SK-N-SH (cell line): Measurements from ENCODE around the gene EVC2. TPM values are rescaled to one million over a fixed set of nuclear protein-coding genes. Genes with fewer than 3 reads are reported as not detected.

Experiments
- CTCF ChIA-PET: fragments of 300-600, 350-600 bp; formaldehyde crosslinking; extraction: SDS; loops from one replicate; lab custom pipeline; 2021; lab: Yijun Ruan, JAX
- POLR2A ChIA-PET: fragments of 350-600 bp; sonication (Branson Sonifier 250); formaldehyde crosslinking; extraction: SDS; loops from one replicate; lab custom pipeline; 2020; ENCODE audit warnings: antibody characterized with exemption, inconsistent platforms; lab: Yijun Ruan, JAX
- DNase-seq: peaks from one replicate; pipeline ENCODE4 v3.0.0; 2012
- H2AFZ ChIP-seq: fragments of 200-600 bp; sonication (generic); 2 replicates; pipeline ENCODE4 v1.8.1; 2016; ENCODE audit warnings: antibody characterized with exemption, mild to moderate bottlenecking, low read depth
- H3F3A ChIP-seq: fragments of 200-600 bp; sonication (generic); replicated peaks from 2 replicates; pipeline ENCODE3; 2016; ENCODE audit warnings: antibody characterized with exemption, mild to moderate bottlenecking; ENCODE audit not compliant: insufficient read depth
- H3K27ac ChIP-seq, 2 experiments: fragments of 200-500 bp in 1 of 2; fragments of 200-600 bp in 1 of 2; sonication (Bioruptor generic) in 1 of 2; sonication (generic), shearing (Covaris generic) in 1 of 2; 2 replicates each; pipeline versions ENCODE4 v1.5.1 to v1.6.1; 2014 to 2016; ENCODE audit warnings: low read depth in 2 of 2, inconsistent platforms in 1 of 2, low read length in 1 of 2, mild to moderate bottlenecking in 1 of 2, mixed read lengths in 1 of 2
- H3K27me3 ChIP-seq: fragments of 200-600 bp; sonication (generic), shearing (Covaris generic); 2 replicates; pipeline ENCODE4 v1.6.1; 2016; ENCODE audit warnings: mixed run types; ENCODE audit not compliant: insufficient read depth
- H3K36me3 ChIP-seq, 2 experiments: fragments of 200-500 bp in 1 of 2; fragments of 200-600 bp in 1 of 2; sonication (Bioruptor generic) in 1 of 2; sonication (generic) in 1 of 2; replicated peaks in 1 of 2; 2 replicates each; pipeline versions ENCODE3 to v1.5.1; 2014 to 2016; ENCODE audit warnings: low read length in 1 of 2, mild to moderate bottlenecking in 1 of 2; ENCODE audit not compliant: insufficient read depth in 2 of 2, control insufficient read depth in 1 of 2
- H3K4me1 ChIP-seq, 2 experiments: fragments of 200-500 bp in 1 of 2; fragments of 200-600 bp in 1 of 2; sonication (Bioruptor generic) in 1 of 2; sonication (generic), shearing (Covaris generic) in 1 of 2; 2 replicates each; pipeline versions ENCODE4 v1.5.1 to v1.6.1; 2014 to 2016; ENCODE audit warnings: low read depth in 1 of 2, low read length in 1 of 2, mixed run types in 1 of 2; ENCODE audit not compliant: insufficient read depth in 2 of 2, control insufficient read depth in 1 of 2
- H3K4me2 ChIP-seq: fragments of 200-600 bp; sonication (generic), shearing (Covaris generic); 2 replicates; pipeline ENCODE4 v1.6.1; 2017; ENCODE audit warnings: mixed run types
- H3K4me3 ChIP-seq, 2 experiments: fragments of 200-500 bp in 1 of 2; fragments of 200-600 bp in 1 of 2; sonication (Bioruptor generic) in 1 of 2; sonication (generic), shearing (Covaris generic) in 1 of 2; 2 replicates each; pipeline versions ENCODE4 v1.5.1 to v1.8.1; 2014 to 2016; ENCODE audit warnings: low read depth in 2 of 2, inconsistent platforms in 1 of 2, low read length in 1 of 2, mild to moderate bottlenecking in 1 of 2, mixed read lengths in 1 of 2, moderate library complexity in 1 of 2
- H3K79me2 ChIP-seq: fragments of 200-600 bp; sonication (generic); 2 replicates; pipeline ENCODE4 v1.8.1; 2017; ENCODE audit warnings: mild to moderate bottlenecking; ENCODE audit not compliant: insufficient read depth
- H3K9ac ChIP-seq: fragments of 200-600 bp; sonication (generic); 2 replicates; pipeline ENCODE4 v1.6.1; 2017; ENCODE audit warnings: mixed run types
- H3K9me2 ChIP-seq: fragments of 200-600 bp; sonication (generic); 2 replicates; pipeline ENCODE4 v1.6.1; 2017; ENCODE audit warnings: mixed run types
- H3K9me3 ChIP-seq: fragments of 200-600 bp; sonication (generic); 2 replicates; pipeline ENCODE4 v1.6.1; 2017; ENCODE audit warnings: mixed run types, mild to moderate bottlenecking, moderate library complexity
- H4K20me1 ChIP-seq: fragments of 200-600 bp; sonication (generic); 2 replicates; pipeline ENCODE4 v1.6.1; 2017; ENCODE audit warnings: mild to moderate bottlenecking, mixed run types; ENCODE audit not compliant: insufficient read depth
- CHD2 ChIP-seq: fragments of 150-350 bp; IDR thresholded peaks from 2 replicates; pipeline ENCODE4 v1.6.1; 2018; ENCODE audit warnings: low read length; ENCODE audit not compliant: partially characterized antibody
- EP300 ChIP-seq, 2 experiments: IDR thresholded peaks; 2 replicates each; pipeline versions ENCODE4 v1.4.0 to v1.6.1; 2012; ENCODE audit warnings: borderline replicate concordance in 1 of 2, low read depth in 1 of 2, low read length in 1 of 2
- GATA2 ChIP-seq: sonication (generic); formaldehyde crosslinking; IDR thresholded peaks from 2 replicates; pipeline ENCODE4 v1.5.0; 2020; ENCODE audit warnings: mild to moderate bottlenecking, missing genetic modification reagents
- IRF3 ChIP-seq: fragments of 150-350 bp; IDR thresholded peaks from 2 replicates; pipeline ENCODE4 v1.6.1; 2016; ENCODE audit warnings: mild to moderate bottlenecking, low read depth, low read length
- MAX ChIP-seq: IDR thresholded peaks from 2 replicates; pipeline ENCODE4 v1.4.0; 2012; ENCODE audit warnings: low read depth
- MEF2A ChIP-seq: IDR thresholded peaks from 2 replicates; pipeline ENCODE4 v1.4.0; 2012; ENCODE audit warnings: low read depth, borderline replicate concordance
- NRF1 ChIP-seq: IDR thresholded peaks from 2 replicates; pipeline ENCODE4 v1.6.1; 2012; ENCODE audit warnings: low read depth, mild to moderate bottlenecking, low read length
- RAD21 ChIP-seq: IDR thresholded peaks from 2 replicates; pipeline ENCODE4 v1.6.1; 2012; ENCODE audit warnings: mild to moderate bottlenecking, low read length
- RCOR1 ChIP-seq: fragments of 150-350 bp; IDR thresholded peaks from 2 replicates; pipeline ENCODE4 v1.6.1; 2017; ENCODE audit warnings: antibody characterized with exemption, low read length
- RFX5 ChIP-seq: IDR thresholded peaks from 2 replicates; pipeline ENCODE4 v1.6.1; 2012; ENCODE audit warnings: mild to moderate bottlenecking, improper control_type of control experiment, low read length
- RXRA ChIP-seq: IDR thresholded peaks from 2 replicates; pipeline ENCODE4 v1.4.0; 2012; ENCODE audit warnings: low read depth, mild to moderate bottlenecking, borderline replicate concordance
- SIN3A ChIP-seq: IDR thresholded peaks from 2 replicates; pipeline ENCODE4 v1.6.1; 2012; ENCODE audit warnings: low read depth, mild to moderate bottlenecking, low read length, moderate library complexity, borderline replicate concordance
- SMC3 ChIP-seq: IDR thresholded peaks from 2 replicates; pipeline ENCODE4 v1.6.1; 2012; ENCODE audit warnings: low read depth, low read length, improper control_type of control experiment
- whole genome bisulfite sequencing: methylation state at CpG from one replicate; pipeline ENCODE4 v1.1.6; 2017; ENCODE audit warnings: low lambda C conversion rate; 5-methylcytosine and 5-hydroxymethylcytosine counted together
- polyA plus RNA-seq, 3 experiments: library from polyadenylated mRNA; depleted of rRNA; stranded (reverse); fragments of >200 nt; gene quantifications; 2 replicates each; pipeline ENCODE4 v1.2.3, GENCODE V29; 2012

EVC2 gene
- polyA plus RNA-seq, 1 of the 3 experiments (the other 2 are of a cell fraction), result not detected

- ChIA-PET POLR2A (no interaction called here), CTCF (no interaction called here)
- H3K9ac ChIP-seq, result no peak overlapping the region
- H3K4me3 ChIP-seq, result no peak overlapping the region
- H2AFZ ChIP-seq, result no peak overlapping the region
- H3K27me3 ChIP-seq, result no peaks in the 10 kb centered on the region
- TF ChIP-seq GATA2 (CRISPR knock-in tag) (peak; percentile 33; the same call in 1 of the 2 replicates), RCOR1 (peak; percentile 58; the same call in 1 of the 2 replicates), RAD21 (peak; percentile 5; the same call in 1 of the 2 replicates), SIN3A (no peak), IRF3 (no peak), CHD2 (no peak), SMC3 (no peak), RFX5 (no peak), RXRA (no peak), EP300 (IDR thresholded peaks at IDR 0.05; ENCODE audit: borderline replicate concordance in 1 of 2, low read depth in 1 of 2, low read length in 1 of 2) (peak in 1 of 2 experiments; percentile 77; a peak in 1 of 4 replicates)
- peaks cover 0 to 30% of the 10 kb centered on the region in 2 experiments; a peak in 1 of 4 replicates for H3K4me1 ChIP-seq
- H3K36me3 ChIP-seq, result no peaks in the 10 kb centered on the region
- no peaks in the 10 kb centered on the region for H3K9me3 ChIP-seq
- no peak overlapping the region for H3K4me2 ChIP-seq
- no peaks in the 10 kb centered on the region for H4K20me1 ChIP-seq
- peak overlapping the region in 1 of 2 experiments; percentile 83; a peak in 1 of 4 replicates for H3K27ac ChIP-seq
- no peaks in the 10 kb centered on the region for H3K9me2 ChIP-seq
- DNase-seq, result peak; percentile 32
- no peaks in the 10 kb centered on the region for H3F3A ChIP-seq
- WGBS, result 7% methylated on average over 5 of the region's 5 CpGs
- H3K79me2 ChIP-seq, result no peaks in the 10 kb centered on the region
These were observed 183.7 kb downstream of the EVC2 start for GRCh38 chr4:5524446-5525299.

GRCh38 chr4:5517372-5517771, 191.0 kb downstream of the EVC2 start:
- Histone ChIP-seq H3K9ac (no peak overlapping the region), H3K4me2 (no peak overlapping the region), H3K9me2 (no peaks in the 10 kb centered on the region), H3K27me3 (no peaks in the 10 kb centered on the region), H3F3A (no peaks in the 10 kb centered on the region), H3K4me1 (no peaks in the 10 kb centered on the region), H3K27ac (no peak overlapping the region), H3K9me3 (no peaks in the 10 kb centered on the region), H3K4me3 (no peak overlapping the region), H3K36me3 (no peaks in the 10 kb centered on the region), H2AFZ (no peak overlapping the region), H3K79me2 (no peaks in the 10 kb centered on the region), H4K20me1 (no peaks in the 10 kb centered on the region)
- DNase-seq, result no peak
- POLR2A ChIA-PET, result no interaction called here
- CTCF ChIA-PET, result no interaction called here
- WGBS, result 46% methylated on average over 4 of the region's 4 CpGs
- TF ChIP-seq GATA2 (CRISPR knock-in tag), result no peak
- TF ChIP-seq MEF2A, result no peak
- TF ChIP-seq NRF1, result no peak
- TF ChIP-seq SIN3A, result no peak
- TF ChIP-seq MAX, result no peak
- no peak for TF ChIP-seq RFX5
